ENCODE data around the gene CDK5RAP2.

CDK5RAP2 gene

GRCh38 chr9:120593250-120593954 is 13.4 kb upstream of the CDK5RAP2 start:
- DNase-seq (ENCODE audit: low read depth) = no peak
- TF ChIP-seq CTCF (IDR thresholded peaks at IDR 0.05; ENCODE audit: low read depth, low read length) = no peak
- TF ChIP-seq MAX (IDR thresholded peaks at IDR 0.05; ENCODE audit: low read depth, low read length) = no peak
- TF ChIP-seq POLR2A (IDR thresholded peaks at IDR 0.05; ENCODE audit: extremely low read depth, insufficient read length) = no peak
- TF ChIP-seq MYC (IDR thresholded peaks at IDR 0.05; ENCODE audit: low read depth, low read length) = no peak
- H3K4me3 ChIP-seq (ENCODE audit: low read depth, low read length) = no peak overlapping the region

GRCh38 chr9:120592210-120592609 is 12.2 kb upstream of the CDK5RAP2 start:
- TF ChIP-seq MAX (IDR thresholded peaks at IDR 0.05; ENCODE audit: low read depth, low read length) (no peak), CTCF (IDR thresholded peaks at IDR 0.05; ENCODE audit: low read depth, low read length) (no peak), MYC (IDR thresholded peaks at IDR 0.05; ENCODE audit: low read depth, low read length) (no peak), POLR2A (IDR thresholded peaks at IDR 0.05; ENCODE audit: extremely low read depth, insufficient read length) (no peak)
- no peak for DNase-seq (ENCODE audit: low read depth)

GRCh38 chr9:120587328-120587727 is 7.4 kb upstream of the CDK5RAP2 start:
- DNase-seq (ENCODE audit: low read depth) = no peak
- no peak for TF ChIP-seq MYC (IDR thresholded peaks at IDR 0.05; ENCODE audit: low read depth, low read length)
- H3K4me3 ChIP-seq (ENCODE audit: low read depth, low read length) = no peak overlapping the region

More at GRCh38 chr9:120592210-120592609, 12.2 kb upstream of the CDK5RAP2 start:
- no peak overlapping the region for H3K4me3 ChIP-seq (ENCODE audit: low read depth, low read length)

- DNase-seq (ENCODE audit: low read depth) = peak; percentile 87
- no peak for TF ChIP-seq MAX (IDR thresholded peaks at IDR 0.05; ENCODE audit: low read depth, low read length)
- TF ChIP-seq MYC (IDR thresholded peaks at IDR 0.05; ENCODE audit: low read depth, low read length) = no peak; the same call in 1 of the 2 replicates
- no peak for TF ChIP-seq POLR2A (IDR thresholded peaks at IDR 0.05; ENCODE audit: extremely low read depth, insufficient read length)
- TF ChIP-seq CTCF (IDR thresholded peaks at IDR 0.05; ENCODE audit: low read depth, low read length) = no peak
- H3K4me3 ChIP-seq (ENCODE audit: low read depth, low read length) = no peak overlapping the region
Observed at GRCh38 chr9:120583958-120584369, 4.0 kb upstream of the CDK5RAP2 start.

- peak; percentile 28 for DNase-seq (ENCODE audit: low read depth)
- TF ChIP-seq CTCF (IDR thresholded peaks at IDR 0.05; ENCODE audit: low read depth, low read length) (no peak), MAX (IDR thresholded peaks at IDR 0.05; ENCODE audit: low read depth, low read length) (no peak)
- H3K4me3 ChIP-seq (ENCODE audit: low read depth, low read length) = peak overlapping the region; percentile 94
Observed at GRCh38 chr9:120579139-120580050, 572 bp downstream of the CDK5RAP2 start.

GRCh38 chr9:120574473-120574872 is 5.5 kb downstream of the CDK5RAP2 start:
- H3K4me3 ChIP-seq (ENCODE audit: low read depth, low read length) = no peak overlapping the region
- TF ChIP-seq POLR2A (IDR thresholded peaks at IDR 0.05; ENCODE audit: extremely low read depth, insufficient read length) (no peak), MAX (IDR thresholded peaks at IDR 0.05; ENCODE audit: low read depth, low read length) (no peak), CTCF (IDR thresholded peaks at IDR 0.05; ENCODE audit: low read depth, low read length) (no peak), MYC (IDR thresholded peaks at IDR 0.05; ENCODE audit: low read depth, low read length) (no peak)
- no peak for DNase-seq (ENCODE audit: low read depth)

Measured in NB4 (cell line).